B cell (primary cell): ENCODE measurements around the gene AGO3. TPM values are rescaled to one million over a fixed set of nuclear protein-coding genes. Genes with fewer than 3 reads are reported as not detected.
"Not testable (repeated sequence)": the region's sequence is repeated elsewhere in the genome, so short reads cannot be mapped to it uniquely, and the experiment has no call there.

Source experiments
- ATAC-seq: fragments of 200-7000 bp; cut with Tn5 transposase; one replicate; pipeline ENCODE4 v1.10.0; 2021; ENCODE audit warnings: low read depth, mild to moderate bottlenecking, moderate number of reproducible peaks, moderate library complexity
- CTCF ChIA-PET: fragments of 350-600 bp; sonication (Branson Sonifier 250); formaldehyde crosslinking; loops from one replicate; lab custom pipeline; 2021; ENCODE audit warnings: antibody characterized with exemption, inconsistent platforms; lab: Charles Lee
- POLR2A ChIA-PET: fragments of 350-600 bp; sonication (Branson Sonifier 250); formaldehyde crosslinking; loops from one replicate; lab custom pipeline; 2021; ENCODE audit warnings: antibody characterized with exemption; lab: Charles Lee
- DNase-seq: peaks from one replicate; pipeline ENCODE4 v3.0.0; 2013
- H2AFZ ChIP-seq: 2 replicates; pipeline ENCODE4 v1.6.1; 2012; ENCODE audit warnings: mild to moderate bottlenecking, low read depth, low read length; ENCODE audit not compliant: insufficient read depth, poor library complexity, severe bottlenecking
- H3K27ac ChIP-seq, 2 donors: 1 replicate in 1 of 2; 2 replicates in 1 of 2; pipeline ENCODE4 v1.5.1; 2012 to 2013; ENCODE audit warnings: low read length in 2 of 2, mild to moderate bottlenecking in 2 of 2, moderate library complexity in 1 of 2
- H3K27me3 ChIP-seq, 4 experiments: fragments of 200-600 bp in 1 of 4; sonication (generic) in 1 of 4; replicated peaks in 1 of 4; 1 replicate in 2 of 4; 2 replicates in 2 of 4; pipeline versions ENCODE4 v1.6.1 to v1.7.0; 2013 to 2016; ENCODE audit warnings: low read length in 3 of 4, mild to moderate bottlenecking in 2 of 4, mixed read lengths in 1 of 4, moderate library complexity in 1 of 4; ENCODE audit not compliant: insufficient read depth in 4 of 4, control insufficient read depth in 3 of 4; ENCODE audit errors: control extremely low read depth in 1 of 4
- H3K36me3 ChIP-seq, 2 experiments: replicated peaks in 1 of 2; 1 replicate in 1 of 2; 2 replicates in 1 of 2; pipeline versions ENCODE4 v1.6.1 to v1.7.1; 2013; ENCODE audit warnings: low read length in 1 of 2; ENCODE audit not compliant: insufficient read depth in 2 of 2, control insufficient read depth in 1 of 2; ENCODE audit errors: control extremely low read depth in 1 of 2, extremely low read depth in 1 of 2
- H3K4me1 ChIP-seq, 2 donors: fragments of 200-600 bp in 1 of 2; sonication (generic) in 1 of 2; 1 replicate in 1 of 2; 2 replicates in 1 of 2; pipeline versions ENCODE4 v1.5.1 to v1.6.1; 2013 to 2017; ENCODE audit warnings: low read length in 2 of 2; ENCODE audit not compliant: control insufficient read depth in 2 of 2, insufficient read depth in 2 of 2
- H3K4me2 ChIP-seq: replicated peaks from 2 replicates; pipeline ENCODE3; 2012; ENCODE audit warnings: mild to moderate bottlenecking, low read depth, low read length; ENCODE audit not compliant: poor library complexity, severe bottlenecking
- H3K4me3 ChIP-seq, 5 experiments: fragments of 200-600 bp in 1 of 5; sonication (generic) in 1 of 5; 1 replicate in 3 of 5; 2 replicates in 2 of 5; pipeline versions ENCODE4 v1.5.1 to v1.7.0; 2011 to 2016; ENCODE audit warnings: low read length in 4 of 5, mild to moderate bottlenecking in 4 of 5, low read depth in 2 of 5, control low read depth in 1 of 5, moderate library complexity in 1 of 5; ENCODE audit not compliant: insufficient read depth in 1 of 5; ENCODE audit errors: control extremely low read depth in 1 of 5, extremely low read depth in 1 of 5
- H3K79me2 ChIP-seq: fragments of 200-600 bp; sonication (generic); one replicate; pipeline ENCODE4 v1.6.0; 2016; ENCODE audit warnings: low read length; ENCODE audit not compliant: control insufficient read depth, insufficient read depth
- H3K9ac ChIP-seq: fragments of 200-600 bp; sonication (generic); 2 replicates; pipeline ENCODE4 v1.6.1; 2017; ENCODE audit warnings: mild to moderate bottlenecking, low read length, moderate library complexity
- H3K9me3 ChIP-seq, 3 donors: one replicate each; pipeline versions ENCODE4 v1.6.1 to v1.7.1; 2013; ENCODE audit warnings: low read length in 2 of 3; ENCODE audit not compliant: control insufficient read depth in 2 of 3, insufficient read depth in 1 of 3; ENCODE audit errors: control extremely low read depth in 1 of 3
- H4K20me1 ChIP-seq: 2 replicates; pipeline ENCODE4 v1.6.0; 2012; ENCODE audit warnings: mild to moderate bottlenecking, low read length; ENCODE audit not compliant: insufficient read depth, control insufficient read depth, poor library complexity, severe bottlenecking
- H3K27ac Mint-ChIP-seq: one replicate; pipeline ENCODE4 v1.8.0; 2021; ENCODE audit warnings: mixed read lengths
- H3K27me3 Mint-ChIP-seq: one replicate; pipeline ENCODE4 v1.8.0; 2021; ENCODE audit warnings: mixed read lengths
- H3K4me1 Mint-ChIP-seq: one replicate; pipeline ENCODE4 v1.8.0; 2021; ENCODE audit warnings: mixed read lengths
- H3K4me3 Mint-ChIP-seq: one replicate; pipeline ENCODE4 v1.8.0; 2021; ENCODE audit warnings: mixed read lengths
- H3K9me3 Mint-ChIP-seq: one replicate; pipeline ENCODE4 v1.8.0; 2022; ENCODE audit warnings: mixed read lengths; ENCODE audit not compliant: insufficient read depth
- CTCF ChIP-seq: fragments of 200-600 bp; IDR thresholded peaks from one replicate; pipeline ENCODE4 v1.8.0; 2022; ENCODE audit warnings: antibody characterized with exemption, mild to moderate bottlenecking
- EZH2 ChIP-seq: IDR thresholded peaks from 2 replicates; pipeline ENCODE4 v1.6.1; 2012; ENCODE audit warnings: borderline replicate concordance, low read depth, mild to moderate bottlenecking, moderate library complexity, low read length; ENCODE audit not compliant: insufficient read depth, poor library complexity, severe bottlenecking
- WGBS: methylation state at CpG from one replicate; pipeline ENCODE4 v1.1.5; 2013; ENCODE audit warnings: missing lambda C conversion rate; ENCODE audit not compliant: insufficient coverage; 5-methylcytosine and 5-hydroxymethylcytosine counted together
- intact Hi-C: fragments of 100-400 bp; cut with micrococcal nuclease; formaldehyde crosslinking; loops from one replicate; pipeline ENCODE4 v1.10.0; 2022
- polyA plus RNA-seq: library from polyadenylated mRNA; depleted of rRNA; stranded (reverse); fragments of >200 nt; gene quantifications from 2 replicates; pipeline ENCODE4 v1.2.3, GENCODE V29; 2012
- total RNA-seq, 2 donors: library from RNA; stranded (reverse); fragments of 120-200 nt in 1 of 2; gene quantifications; 1 replicate in 1 of 2; 2 replicates in 1 of 2; pipeline versions ENCODE4 v1.2.3 to v1.2.4, GENCODE V29; 2013 to 2022

AGO3 gene
- total and polyA plus RNA-seq, 2 donors (not counting 1 experiment from before 2014, with no cell fraction given), result 5.1 to 44.9 TPM

GRCh38 chr1:35888255-35888654, 42.6 kb upstream of the AGO3 start:
- Histone ChIP-seq H4K20me1 (peaks cover 14% of the 10 kb centered on the region), H3K4me3 (no peak overlapping the region), H3K4me1 (peaks cover 30 to 48% of the 10 kb centered on the region in 2 donors), H2AFZ (no peak overlapping the region), H3K9ac (no peak overlapping the region), H3K79me2 (peaks cover 25% of the 10 kb centered on the region), H3K27ac (no peak overlapping the region), H3K9me3 (no peaks in the 10 kb centered on the region), H3K36me3 (peaks cover 0 to 15% of the 10 kb centered on the region in 2 experiments), H3K4me2 (no peak overlapping the region), H3K27me3 (no peaks in the 10 kb centered on the region)
- intact Hi-C loops, result no loop called here
- Mint-ChIP-seq H3K27me3 (no peaks in the 10 kb centered on the region), H3K27ac (no peak overlapping the region), H3K9me3 (no peaks in the 10 kb centered on the region), H3K4me3 (no peak overlapping the region), H3K4me1 (peaks cover 55% of the 10 kb centered on the region)
- TF ChIP-seq EZH2, result no peak
- no peak for TF ChIP-seq CTCF
- CTCF ChIA-PET, result no interaction called here
- WGBS, result 100% methylated on average over 9 of the region's 11 CpGs
- no peak for DNase-seq
- no peak for ATAC-seq
- POLR2A ChIA-PET, result interaction anchor here (0.9 kb wide), 1 partner anchor 54 kb away, joined by 3 read pairs; no protein-coding TSS in a partner anchor

- POLR2A ChIA-PET, H2AFZ ChIP-seq, H3K27me3 Mint-ChIP-seq, H3K27ac ChIP-seq, CTCF ChIA-PET, H3K9me3 ChIP-seq, H3K9ac ChIP-seq, H3K27ac Mint-ChIP-seq, DNase-seq, H3K4me2 ChIP-seq, ATAC-seq, H3K4me3 ChIP-seq, intact Hi-C loops, H3K4me3 Mint-ChIP-seq, H3K9me3 Mint-ChIP-seq, H3K27me3 ChIP-seq: not testable (repeated sequence)
- WGBS, result 0% methylated on average over 1 of the region's 3 CpGs
- Histone ChIP-seq H4K20me1 (peaks cover 12% of the 10 kb centered on the region), H3K79me2 (peaks cover 18% of the 10 kb centered on the region), H3K36me3 (peaks cover 0 to 18% of the 10 kb centered on the region in 2 experiments), H3K4me1 (peaks cover 33 to 50% of the 10 kb centered on the region in 2 donors)
- H3K4me1 Mint-ChIP-seq, result peaks cover 57% of the 10 kb centered on the region
Observed at GRCh38 chr1:35888981-35889380, 41.9 kb upstream of the AGO3 start.
